Karpas-422 (cell line): ENCODE results near the gene DEF6. TPM values are rescaled to one million over a fixed set of nuclear protein-coding genes. Genes with fewer than 3 reads are reported as not detected.

Experiments used
- DNase-seq: peaks from one replicate; pipeline ENCODE4 v3.0.0-alpha.2; 2015
- H2AFZ ChIP-seq: fragments of 200-600 bp; sonication (generic); 2 replicates; pipeline ENCODE4 v1.6.1; 2014; ENCODE audit warnings: antibody characterized with exemption, low read length, mixed read lengths
- H3K27ac ChIP-seq: fragments of 200-600 bp; sonication (generic); 2 replicates; pipeline ENCODE4 v1.5.1; 2014; ENCODE audit warnings: mild to moderate bottlenecking, low read length, moderate library complexity
- H3K27me3 ChIP-seq: fragments of 200-600 bp; sonication (generic); 2 replicates; pipeline ENCODE4 v1.6.1; 2014; ENCODE audit warnings: low read length, mixed read lengths
- H3K36me3 ChIP-seq: fragments of 200-600 bp; sonication (generic); 2 replicates; pipeline ENCODE4 v1.6.1; 2014; ENCODE audit warnings: low read length, mixed read lengths; ENCODE audit not compliant: insufficient read depth
- H3K4me1 ChIP-seq: fragments of 200-600 bp; sonication (generic); 2 replicates; pipeline ENCODE4 v1.6.1; 2014; ENCODE audit warnings: mild to moderate bottlenecking, low read length, mixed read lengths
- H3K4me2 ChIP-seq: fragments of 200-600 bp; sonication (generic); 2 replicates; pipeline ENCODE4 v1.6.1; 2014; ENCODE audit warnings: low read length, low read depth, mild to moderate bottlenecking; ENCODE audit not compliant: poor library complexity, severe bottlenecking
- H3K4me3 ChIP-seq: fragments of 200-600 bp; sonication (generic); 2 replicates; pipeline ENCODE4 v1.5.1; 2014; ENCODE audit warnings: mild to moderate bottlenecking, antibody characterized with exemption, low read length, mixed read lengths
- H3K79me2 ChIP-seq: fragments of 200-600 bp; sonication (generic); 2 replicates; pipeline ENCODE4 v1.6.1; 2014; ENCODE audit warnings: mild to moderate bottlenecking, low read length, mixed read lengths
- H3K9ac ChIP-seq: fragments of 200-600 bp; sonication (generic); 2 replicates; pipeline ENCODE4 v1.6.0; 2014; ENCODE audit warnings: low read length
- H3K9me2 ChIP-seq: fragments of 200-600 bp; sonication (generic), shearing (Covaris generic); replicated peaks from 2 replicates; pipeline ENCODE4 v1.6.0; 2014; ENCODE audit warnings: mild to moderate bottlenecking, low read length, moderate library complexity; ENCODE audit not compliant: insufficient read depth
- H3K9me3 ChIP-seq: fragments of 300-700, 200-600 bp; sonication (generic); 2 replicates; pipeline ENCODE4 v1.6.1; 2014; ENCODE audit warnings: low read length, mixed read lengths
- H4K20me1 ChIP-seq: fragments of 200-600 bp; sonication (generic); 2 replicates; pipeline ENCODE4 v1.6.1; 2014; ENCODE audit warnings: mild to moderate bottlenecking, antibody characterized with exemption, low read length, low read depth; ENCODE audit not compliant: insufficient read depth
- total RNA-seq: library from RNA; depleted of rRNA; stranded (reverse); fragments of >200 nt; shearing (Covaris generic); gene quantifications from 2 replicates; pipeline ENCODE4 v1.2.3, GENCODE V29; 2014; ENCODE audit warnings: low replicate concordance

The DEF6 gene
- total RNA-seq, 1 experiment from 2014 or later, result 31.3 TPM

- no peak overlapping the region for H2AFZ ChIP-seq
- no peaks in the 10 kb centered on the region for H3K79me2 ChIP-seq
- no peaks in the 10 kb centered on the region for H3K9me3 ChIP-seq
- H3K4me1 ChIP-seq, result peaks cover 23% of the 10 kb centered on the region
- H3K27ac ChIP-seq, result no peak overlapping the region
- no peaks in the 10 kb centered on the region for H3K36me3 ChIP-seq
- H3K4me2 ChIP-seq, result no peak overlapping the region
- no peak overlapping the region for H3K4me3 ChIP-seq
- no peak for DNase-seq
- no peak overlapping the region for H3K9ac ChIP-seq
- no peaks in the 10 kb centered on the region for H3K27me3 ChIP-seq
- no peaks in the 10 kb centered on the region for H3K9me2 ChIP-seq
- H4K20me1 ChIP-seq, result no peaks in the 10 kb centered on the region; the same call in 1 of the 2 replicates
Measured at GRCh38 chr6:35362200-35362599, 64.6 kb downstream of the DEF6 start.

GRCh38 chr6:35363293-35363750, 65.7 kb downstream of the DEF6 start:
- peak overlapping the region; percentile 32; the same call in 1 of the 2 replicates for H3K9ac ChIP-seq
- peaks cover 2% of the 10 kb centered on the region; the same call in 1 of the 2 replicates for H4K20me1 ChIP-seq

GRCh38 chr6:35365594-35366203, 68.1 kb downstream of the DEF6 start:
- Histone ChIP-seq H3K9me3 (no peaks in the 10 kb centered on the region), H3K27me3 (no peaks in the 10 kb centered on the region), H3K4me1 (peaks cover 36% of the 10 kb centered on the region), H3K79me2 (no peaks in the 10 kb centered on the region), H4K20me1 (peaks cover 7% of the 10 kb centered on the region; the same call in 1 of the 2 replicates), H3K9me2 (no peaks in the 10 kb centered on the region), H2AFZ (no peak overlapping the region), H3K9ac (no peak overlapping the region), H3K4me3 (no peak overlapping the region), H3K4me2 (no peak overlapping the region), H3K27ac (no peak overlapping the region), H3K36me3 (no peaks in the 10 kb centered on the region)
- no peak for DNase-seq

More at GRCh38 chr6:35363293-35363750, 65.7 kb downstream of the DEF6 start:
- H3K4me3 ChIP-seq, result 0 out of 2 replicates have a peak overlapping the region, but pooled peaks have one; percentile 6
- peaks cover 24% of the 10 kb centered on the region for H3K4me1 ChIP-seq
- H3K4me2 ChIP-seq, result peak overlapping the region; percentile 51
- H2AFZ ChIP-seq, result no peak overlapping the region
- H3K36me3 ChIP-seq, result no peaks in the 10 kb centered on the region
- peak overlapping the region; percentile 53 for H3K27ac ChIP-seq
- H3K9me3 ChIP-seq, result no peaks in the 10 kb centered on the region
- H3K27me3 ChIP-seq, result no peaks in the 10 kb centered on the region
- H3K9me2 ChIP-seq, result no peaks in the 10 kb centered on the region
- peak; percentile 54 for DNase-seq
- H3K79me2 ChIP-seq, result no peaks in the 10 kb centered on the region

- no peak overlapping the region for H2AFZ ChIP-seq
- DNase-seq, result no peak
- no peak overlapping the region for H3K9ac ChIP-seq
- H3K9me2 ChIP-seq, result no peaks in the 10 kb centered on the region
- H3K79me2 ChIP-seq, result no peaks in the 10 kb centered on the region
- no peaks in the 10 kb centered on the region for H3K36me3 ChIP-seq
- peaks cover 38% of the 10 kb centered on the region for H3K4me1 ChIP-seq
- H3K9me3 ChIP-seq, result no peaks in the 10 kb centered on the region
- no peak overlapping the region for H3K4me2 ChIP-seq
- no peak overlapping the region for H3K27ac ChIP-seq
- no peaks in the 10 kb centered on the region for H3K27me3 ChIP-seq
- peaks cover 7% of the 10 kb centered on the region; the same call in 1 of the 2 replicates for H4K20me1 ChIP-seq
- H3K4me3 ChIP-seq, result no peak overlapping the region
Measured at GRCh38 chr6:35366204-35366596, 68.6 kb downstream of the DEF6 start.

- no peak overlapping the region for H3K4me3 ChIP-seq
- no peak overlapping the region for H3K4me2 ChIP-seq
- H3K9me3 ChIP-seq, result no peaks in the 10 kb centered on the region
- H3K36me3 ChIP-seq, result no peaks in the 10 kb centered on the region
- no peak overlapping the region for H2AFZ ChIP-seq
- H3K9ac ChIP-seq, result no peak overlapping the region
- H4K20me1 ChIP-seq, result peaks cover 7% of the 10 kb centered on the region; the same call in 1 of the 2 replicates
- H3K79me2 ChIP-seq, result no peaks in the 10 kb centered on the region
- H3K4me1 ChIP-seq, result peaks cover 36% of the 10 kb centered on the region
- no peaks in the 10 kb centered on the region for H3K27me3 ChIP-seq
- H3K27ac ChIP-seq, result no peak overlapping the region
- no peak for DNase-seq
- no peaks in the 10 kb centered on the region for H3K9me2 ChIP-seq
Measured at GRCh38 chr6:35367646-35368037, 70.0 kb downstream of the DEF6 start.

DNA sequence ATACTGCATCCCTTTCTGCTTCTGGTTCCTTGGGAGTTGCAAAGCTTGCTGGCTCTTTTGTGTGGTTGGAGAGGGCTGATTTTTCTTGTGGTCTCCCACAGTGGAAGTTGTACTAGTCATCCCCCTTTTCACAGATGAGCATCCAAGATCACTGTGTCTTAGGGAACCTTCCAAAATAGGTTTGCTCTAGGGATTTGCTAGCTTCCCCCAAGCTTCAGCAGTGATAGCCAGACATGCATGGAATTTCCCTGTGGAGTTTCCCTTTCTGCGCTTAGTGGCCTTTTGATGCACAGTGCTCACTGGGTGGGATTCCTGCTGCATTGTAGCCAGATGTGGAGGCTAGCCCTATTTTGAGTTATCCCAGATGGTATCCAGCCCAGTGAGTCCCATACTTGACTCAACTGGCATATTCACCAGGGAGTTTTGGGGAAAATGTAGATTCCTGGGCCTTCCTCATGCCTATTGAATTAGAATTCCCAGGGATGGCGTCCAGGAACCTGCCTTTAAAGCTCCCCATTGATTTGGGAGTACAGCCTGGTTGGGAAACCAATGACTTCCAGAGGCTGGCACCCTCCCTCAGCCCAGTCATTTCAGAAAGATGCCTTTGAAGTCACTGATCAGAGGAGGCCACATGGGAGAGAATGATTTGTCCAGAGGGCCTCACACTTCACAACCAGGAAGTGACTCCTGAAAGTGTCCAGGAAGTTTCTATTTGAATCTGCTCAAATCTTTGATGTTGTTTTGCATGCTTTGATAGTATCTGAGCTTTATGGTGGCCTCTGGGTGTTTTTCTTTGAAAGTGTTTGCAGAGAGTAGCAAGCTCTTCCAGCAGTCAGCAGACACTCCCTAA, 70.6 kb downstream of the DEF6 start:
- Histone ChIP-seq H3K4me1 (peaks cover 30% of the 10 kb centered on the region), H3K27ac (no peak overlapping the region), H3K4me3 (no peak overlapping the region), H3K9me3 (no peaks in the 10 kb centered on the region), H3K27me3 (no peaks in the 10 kb centered on the region), H2AFZ (no peak overlapping the region), H3K36me3 (no peaks in the 10 kb centered on the region), H3K9me2 (no peaks in the 10 kb centered on the region), H3K79me2 (no peaks in the 10 kb centered on the region), H3K9ac (no peak overlapping the region), H3K4me2 (no peak overlapping the region), H4K20me1 (peaks cover 7% of the 10 kb centered on the region; the same call in 1 of the 2 replicates)
- DNase-seq, result no peak

DNA sequence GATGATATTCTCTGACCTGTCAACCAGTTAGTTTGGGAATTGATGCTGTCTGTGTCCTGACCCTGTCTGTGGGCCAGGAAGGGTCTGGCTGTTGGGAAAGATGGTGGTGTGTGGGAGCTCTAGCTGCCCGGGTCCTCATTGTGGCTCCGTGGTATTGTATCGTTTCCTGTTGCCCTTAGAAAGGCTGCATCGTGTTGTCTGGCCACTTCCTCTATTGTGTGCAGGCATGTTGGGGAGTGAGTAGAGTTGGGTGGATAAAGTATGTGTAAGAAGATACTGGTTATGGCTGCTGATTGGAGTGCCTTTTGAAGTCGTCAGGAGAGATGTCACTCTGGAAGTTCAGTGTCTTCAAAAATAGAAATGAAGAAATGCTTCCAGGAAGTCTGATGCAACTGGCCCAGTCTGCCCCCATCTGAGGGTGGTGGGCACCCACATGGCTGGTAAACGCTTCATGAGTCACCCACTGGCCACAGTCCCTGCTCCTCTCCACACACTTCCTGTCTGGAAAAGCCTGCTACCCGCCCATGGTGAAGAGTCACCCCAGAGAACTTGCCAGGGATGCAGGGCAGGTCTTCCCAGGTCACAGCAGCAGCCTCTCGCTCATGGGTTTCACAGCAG, 72.6 kb downstream of the DEF6 start:
- Histone ChIP-seq H3K9ac (no peak overlapping the region), H3K4me3 (no peak overlapping the region), H3K9me3 (no peaks in the 10 kb centered on the region), H3K36me3 (no peaks in the 10 kb centered on the region), H3K27me3 (no peaks in the 10 kb centered on the region), H3K27ac (no peak overlapping the region), H2AFZ (no peak overlapping the region), H4K20me1 (peaks cover 7% of the 10 kb centered on the region; the same call in 1 of the 2 replicates), H3K4me2 (no peak overlapping the region), H3K4me1 (peaks cover 23% of the 10 kb centered on the region), H3K9me2 (no peaks in the 10 kb centered on the region), H3K79me2 (no peaks in the 10 kb centered on the region)
- DNase-seq, result peak; percentile 58
